Right atrium auricular region (tissue), 2 donors: ENCODE results near the gene THRB. TPM values are rescaled to one million over a fixed set of nuclear protein-coding genes. Genes with fewer than 3 reads are reported as not detected.

Experiments
- DNase-seq: peaks from one replicate; pipeline ENCODE4 v3.0.0-alpha.2; 2019; ENCODE audit warnings: low spot score
- H3K27ac ChIP-seq, 2 donors: fragments of 200-600 bp; sonication (generic); 1 replicate in 1 of 2; 2 replicates in 1 of 2; pipeline ENCODE4 v1.5.1; 2016 to 2019
- H3K27me3 ChIP-seq, 2 donors: fragments of 200-600 bp; sonication (generic); one replicate each; pipeline versions ENCODE4 v1.5.1 to v1.6.0; 2017 to 2019
- H3K36me3 ChIP-seq: fragments of 200-600 bp; sonication (generic); one replicate; pipeline ENCODE4 v1.5.1; 2016
- H3K4me1 ChIP-seq, 2 donors: fragments of 200-600 bp; sonication (generic); one replicate each; pipeline versions ENCODE4 v1.5.1 to v1.6.0; 2017 to 2019
- H3K4me3 ChIP-seq, 2 donors: fragments of 200-600 bp; sonication (generic); 1 replicate in 1 of 2; 2 replicates in 1 of 2; pipeline ENCODE4 v1.5.1; 2017 to 2019; ENCODE audit warnings: mild to moderate bottlenecking in 1 of 2, moderate library complexity in 1 of 2
- H3K9me3 ChIP-seq, 2 donors: fragments of 200-600 bp; sonication (generic); one replicate each; pipeline ENCODE4 v1.5.1; 2019
- CTCF ChIP-seq, 2 donors: fragments of 200-600 bp; sonication (generic); IDR thresholded peaks; one replicate each; pipeline ENCODE4 v1.5.1; 2019; ENCODE audit warnings: antibody characterized with exemption in 2 of 2
- total RNA-seq, 2 donors: library from RNA; depleted of rRNA; stranded (reverse); fragments of >200 nt; gene quantifications; one replicate each; pipeline ENCODE4 v1.1.0, GENCODE V29; 2016

THRB gene
- total RNA-seq, 2 donors from 2014 or later: 4.2 to 7.0 TPM

GRCh38 chr3:24485511-24485910 is 9.1 kb downstream of the THRB start:
- Histone ChIP-seq H3K9me3 (no peaks in the 10 kb centered on the region), H3K27me3 (no peaks in the 10 kb centered on the region), H3K4me1 (peaks cover 0 to 10% of the 10 kb centered on the region in 2 donors), H3K27ac (no peak overlapping the region), H3K4me3 (no peak overlapping the region), H3K36me3 (no peaks in the 10 kb centered on the region)
- no peak for TF ChIP-seq CTCF (IDR thresholded peaks at IDR 0.05)
- DNase-seq: no peak

- Histone ChIP-seq H3K4me1 (no peaks in the 10 kb centered on the region), H3K27ac (no peak overlapping the region), H3K27me3 (no peaks in the 10 kb centered on the region), H3K4me3 (no peak overlapping the region), H3K36me3 (no peaks in the 10 kb centered on the region), H3K9me3 (no peaks in the 10 kb centered on the region)
- TF ChIP-seq CTCF (IDR thresholded peaks at IDR 0.05): no peak
- no peak for DNase-seq
Measured at GRCh38 chr3:24483873-24484272, 10.8 kb downstream of the THRB start.

GRCh38 chr3:24482096-24482705 is 12.4 kb downstream of the THRB start:
- no peak for TF ChIP-seq CTCF (IDR thresholded peaks at IDR 0.05)
- DNase-seq: no peak
- Histone ChIP-seq H3K4me3 (no peak overlapping the region), H3K27me3 (no peaks in the 10 kb centered on the region), H3K9me3 (no peaks in the 10 kb centered on the region), H3K36me3 (no peaks in the 10 kb centered on the region), H3K4me1 (no peaks in the 10 kb centered on the region), H3K27ac (no peak overlapping the region)

- no peak for TF ChIP-seq CTCF (IDR thresholded peaks at IDR 0.05)
Measured at GRCh38 chr3:24481193-24481592, 13.5 kb downstream of the THRB start.

GRCh38 chr3:24480497-24480896 is 14.2 kb downstream of the THRB start:
- DNase-seq: no peak
- H3K27me3 ChIP-seq: no peaks in the 10 kb centered on the region
- H3K4me1 ChIP-seq: no peaks in the 10 kb centered on the region
- H3K27ac ChIP-seq: no peak overlapping the region
- H3K4me3 ChIP-seq: no peak overlapping the region
- TF ChIP-seq CTCF (IDR thresholded peaks at IDR 0.05): no peak
- no peaks in the 10 kb centered on the region for H3K9me3 ChIP-seq
- no peaks in the 10 kb centered on the region for H3K36me3 ChIP-seq

More at GRCh38 chr3:24481193-24481592, 13.5 kb downstream of the THRB start:
- Histone ChIP-seq H3K27ac (no peak overlapping the region), H3K4me3 (no peak overlapping the region), H3K9me3 (no peaks in the 10 kb centered on the region), H3K27me3 (no peaks in the 10 kb centered on the region), H3K4me1 (no peaks in the 10 kb centered on the region), H3K36me3 (no peaks in the 10 kb centered on the region)
- DNase-seq: no peak

- no peak overlapping the region for H3K27ac ChIP-seq
- no peak for TF ChIP-seq CTCF (IDR thresholded peaks at IDR 0.05)
- no peaks in the 10 kb centered on the region for H3K36me3 ChIP-seq
- H3K4me1 ChIP-seq: no peaks in the 10 kb centered on the region
- DNase-seq: no peak
- no peak overlapping the region for H3K4me3 ChIP-seq
- no peaks in the 10 kb centered on the region for H3K27me3 ChIP-seq
- H3K9me3 ChIP-seq: no peaks in the 10 kb centered on the region
Measured at GRCh38 chr3:24479816-24480215, 14.8 kb downstream of the THRB start.
